RWPE1 (cell line): ENCODE results near the gene THAP10.

Experiments used
- CTCF ChIA-PET: fragments of 350-600 bp; sonication (Branson Sonifier 250); formaldehyde crosslinking; extraction: SDS; loops from one replicate; lab custom pipeline; 2021; lab: Yijun Ruan, JAX
- POLR2A ChIA-PET: fragments of 400-600 bp; formaldehyde crosslinking; extraction: SDS; loops from one replicate; lab custom pipeline; 2020; ENCODE audit warnings: antibody characterized with exemption; ENCODE audit not compliant: low non-redundant PET; lab: Yijun Ruan, JAX
- DNase-seq: peaks from one replicate; pipeline ENCODE4 v3.0.0; 2012; ENCODE audit warnings: low spot score
- H3K27ac ChIP-seq: fragments of 450-650 bp; 2 replicates; pipeline ENCODE4 v1.5.1; 2017
- TF ChIP-seq, protein P1 (sequence below): fragments of 450-650 bp; conservative IDR thresholded peaks from 2 replicates; pipeline ENCODE4 v1.5.1; 2017; ENCODE audit warnings: low read depth, mild to moderate bottlenecking

The THAP10 gene

DNA sequence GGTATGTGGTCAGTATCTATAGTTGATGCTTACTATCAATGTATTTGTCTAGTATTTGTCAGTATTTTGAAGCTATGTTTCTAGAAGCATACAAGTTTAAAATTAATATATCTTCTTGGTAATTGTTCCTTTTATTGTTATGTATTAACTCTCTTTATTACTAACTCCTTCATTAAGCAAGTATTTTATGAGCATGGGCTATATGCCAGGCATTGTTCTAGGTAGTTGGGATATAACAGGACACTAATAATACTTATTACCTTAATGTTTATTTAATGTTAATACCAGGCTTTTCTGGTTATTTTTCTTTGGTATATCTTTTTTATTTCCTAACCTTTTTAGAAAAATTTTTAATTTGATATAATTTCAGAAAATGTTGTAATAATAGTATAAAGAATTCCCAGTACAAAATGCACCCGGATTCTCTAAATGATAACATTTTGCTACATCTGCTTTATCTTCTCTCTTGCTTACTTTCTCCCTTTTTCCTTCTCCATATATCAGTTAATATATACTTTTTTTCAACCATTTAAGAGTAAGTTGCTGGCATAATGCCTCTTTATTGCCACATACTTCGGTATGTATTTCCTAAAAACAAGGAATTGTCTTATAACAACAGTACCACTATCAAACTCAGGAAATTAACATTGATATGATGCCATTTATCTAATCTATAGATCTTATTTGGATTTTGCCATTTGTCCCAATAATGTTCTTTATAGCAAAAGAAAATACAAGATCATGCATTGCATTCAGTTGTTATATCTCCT is 31.3 kb upstream of the THAP10 start:
- no peak for DNase-seq
- TF ChIP-seq, protein P1, sequence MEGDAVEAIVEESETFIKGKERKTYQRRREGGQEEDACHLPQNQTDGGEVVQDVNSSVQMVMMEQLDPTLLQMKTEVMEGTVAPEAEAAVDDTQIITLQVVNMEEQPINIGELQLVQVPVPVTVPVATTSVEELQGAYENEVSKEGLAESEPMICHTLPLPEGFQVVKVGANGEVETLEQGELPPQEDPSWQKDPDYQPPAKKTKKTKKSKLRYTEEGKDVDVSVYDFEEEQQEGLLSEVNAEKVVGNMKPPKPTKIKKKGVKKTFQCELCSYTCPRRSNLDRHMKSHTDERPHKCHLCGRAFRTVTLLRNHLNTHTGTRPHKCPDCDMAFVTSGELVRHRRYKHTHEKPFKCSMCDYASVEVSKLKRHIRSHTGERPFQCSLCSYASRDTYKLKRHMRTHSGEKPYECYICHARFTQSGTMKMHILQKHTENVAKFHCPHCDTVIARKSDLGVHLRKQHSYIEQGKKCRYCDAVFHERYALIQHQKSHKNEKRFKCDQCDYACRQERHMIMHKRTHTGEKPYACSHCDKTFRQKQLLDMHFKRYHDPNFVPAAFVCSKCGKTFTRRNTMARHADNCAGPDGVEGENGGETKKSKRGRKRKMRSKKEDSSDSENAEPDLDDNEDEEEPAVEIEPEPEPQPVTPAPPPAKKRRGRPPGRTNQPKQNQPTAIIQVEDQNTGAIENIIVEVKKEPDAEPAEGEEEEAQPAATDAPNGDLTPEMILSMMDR, result no peak
- POLR2A ChIA-PET, result no interaction called here
- no peak overlapping the region for H3K27ac ChIP-seq
- CTCF ChIA-PET, result no interaction called here

GRCh38 chr15:70922119-70922518 is 29.9 kb upstream of the THAP10 start:
- TF ChIP-seq, protein P1, result no peak
- ChIA-PET CTCF (no interaction called here), POLR2A (no interaction called here)
- no peak for DNase-seq
- no peak overlapping the region for H3K27ac ChIP-seq

DNA sequence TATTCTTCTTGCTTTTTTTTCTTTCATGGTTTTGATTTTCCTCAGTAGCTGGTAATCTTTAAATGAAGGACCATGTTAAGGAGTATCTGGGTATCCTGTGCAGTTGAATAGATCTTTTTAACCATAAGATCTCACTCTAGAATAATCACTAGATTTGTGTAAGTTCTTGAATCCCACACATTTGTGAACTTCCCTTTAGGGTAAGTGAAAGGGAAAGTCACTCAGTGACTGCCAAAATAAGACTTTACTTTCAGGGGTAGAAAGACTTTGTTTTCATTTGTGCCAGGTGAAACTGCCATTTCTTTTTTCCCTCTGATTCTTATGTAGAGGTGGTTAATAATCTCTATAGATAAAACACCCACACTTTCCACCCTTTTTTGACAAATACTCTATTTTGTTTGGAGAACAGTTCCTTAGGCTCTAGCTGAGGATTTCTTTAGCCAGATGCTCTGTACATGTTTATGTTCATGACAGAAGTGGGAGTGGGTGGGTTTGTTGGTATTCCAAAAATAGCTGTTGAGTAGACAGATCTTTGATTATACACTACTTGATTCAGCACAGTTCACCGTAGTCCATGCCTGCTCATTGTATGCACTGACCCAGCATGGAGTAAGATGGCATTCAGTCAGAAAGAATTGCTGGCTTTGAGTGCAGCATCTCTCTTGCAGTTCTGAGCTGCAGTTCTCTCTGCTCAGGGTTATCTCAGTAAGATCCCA is 28.9 kb upstream of the THAP10 start:
- DNase-seq, result no peak
- POLR2A ChIA-PET, result no interaction called here
- H3K27ac ChIP-seq, result no peak overlapping the region
- CTCF ChIA-PET, result no interaction called here
- TF ChIP-seq, protein P1, result no peak

DNA sequence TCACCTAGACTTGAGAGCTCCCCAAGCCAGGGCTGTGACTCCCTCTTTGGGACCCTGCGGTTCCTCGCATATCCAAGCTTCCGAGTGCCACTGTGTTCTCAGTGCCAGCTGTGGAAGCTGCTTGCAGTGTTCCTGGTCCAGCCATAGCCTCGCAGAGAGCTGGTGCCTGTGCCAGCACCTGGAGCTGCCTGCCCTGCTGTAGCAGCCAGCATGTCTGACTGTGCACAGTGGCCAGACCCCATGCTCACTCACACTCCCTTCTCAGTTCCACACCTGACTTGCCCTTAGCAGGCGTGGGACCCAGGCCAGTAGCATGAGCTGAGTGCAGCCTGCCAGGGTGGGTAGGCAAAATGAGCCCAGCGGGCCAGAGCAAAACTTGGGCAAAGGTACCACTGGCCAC is 25.7 kb upstream of the THAP10 start:
- ChIA-PET CTCF (no interaction called here), POLR2A (no interaction called here)
- TF ChIP-seq, protein P1, result no peak
- DNase-seq, result no peak
- no peak overlapping the region for H3K27ac ChIP-seq

DNA sequence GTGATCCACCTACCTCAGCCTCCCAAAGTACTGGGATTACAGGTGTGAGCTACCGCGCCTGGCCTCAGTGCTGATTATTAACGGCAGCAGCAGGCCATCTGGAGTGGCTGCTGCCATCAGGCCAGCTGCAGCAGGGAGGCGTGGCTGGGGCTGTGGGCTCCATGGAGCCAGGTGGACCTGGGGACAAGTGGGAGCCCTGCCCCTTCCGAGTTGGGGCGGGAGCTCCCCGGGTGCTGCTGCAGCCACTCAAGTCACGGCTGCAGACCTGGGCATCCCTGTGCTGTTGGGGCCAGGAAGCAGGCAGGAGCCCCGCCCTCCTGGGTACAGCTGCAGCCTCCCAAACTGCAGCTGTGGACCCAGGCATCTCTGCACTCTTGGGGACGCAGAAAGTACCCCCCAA is 24.3 kb upstream of the THAP10 start:
- no peak overlapping the region for H3K27ac ChIP-seq
- DNase-seq, result no peak
- TF ChIP-seq, protein P1, result no peak
- CTCF ChIA-PET, result interaction anchor here (0.6 to 0.7 kb wide), 3 partner anchors 14 to 193 kb away, joined by 3 read pairs; no protein-coding TSS in a partner anchor
- POLR2A ChIA-PET, result no interaction called here

GRCh38 chr15:70912187-70912586 is 20.0 kb upstream of the THAP10 start:
- POLR2A ChIA-PET, result no interaction called here
- H3K27ac ChIP-seq, result peak overlapping the region; percentile 59
- no peak for DNase-seq
- CTCF ChIA-PET, result interaction anchor here (0.6 kb wide), 1 partner anchor 12 kb away, joined by 3 read pairs; no protein-coding TSS in a partner anchor
- TF ChIP-seq, protein P1, result no peak
